ENCODE results near the gene PHLDB3. TPM values are rescaled to one million over a fixed set of nuclear protein-coding genes. Genes with fewer than 3 reads are reported as not detected.

The PHLDB3 gene
- total and polyA plus RNA-seq, 2 donors (not counting 3 experiments of a cell fraction or from before 2014, with no cell fraction given) = 5.5 to 12.0 TPM

DNA sequence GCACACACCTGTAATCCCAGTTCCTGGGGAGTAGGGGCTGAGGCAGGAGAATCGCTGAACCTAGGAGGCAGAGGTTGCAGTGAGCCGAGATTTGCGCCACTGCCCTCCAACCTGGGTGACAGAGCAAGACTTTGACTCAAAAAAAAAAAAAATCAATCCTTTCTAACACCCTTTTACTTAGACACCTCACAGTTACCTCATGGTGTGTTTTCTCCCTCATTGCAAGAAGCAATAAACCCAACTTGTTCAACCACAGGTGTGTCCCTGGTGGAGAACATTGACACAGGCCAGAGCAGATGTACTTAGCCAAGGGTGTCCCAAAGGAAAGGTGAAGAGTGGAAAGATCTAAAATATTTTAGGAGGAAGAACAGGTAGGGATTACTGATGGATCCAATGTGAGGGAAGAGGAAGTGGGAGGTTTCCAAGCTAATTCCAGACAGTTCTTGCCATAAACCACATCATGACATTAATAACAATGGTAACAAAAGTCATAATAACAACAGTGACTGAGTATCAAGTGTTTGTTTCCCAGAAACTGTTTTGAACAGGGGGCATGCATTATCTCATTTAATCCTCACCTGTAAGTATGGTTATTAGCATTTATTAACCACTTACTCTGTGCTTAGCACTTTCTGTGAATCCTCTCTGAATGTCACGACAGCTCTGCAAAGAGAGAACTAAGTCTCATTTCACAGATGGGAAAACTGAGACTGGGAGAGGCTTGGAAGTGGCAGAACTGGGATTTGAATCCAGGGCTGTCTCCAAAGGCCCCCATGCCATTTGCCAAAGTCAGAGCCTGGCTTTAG is 36.0 kb downstream of the PHLDB3 start:
- no peak overlapping the region for H3K9ac ChIP-seq (replicated peaks; ENCODE audit: extremely low read depth, insufficient read depth, low read length)
- TF ChIP-seq, protein P1, sequence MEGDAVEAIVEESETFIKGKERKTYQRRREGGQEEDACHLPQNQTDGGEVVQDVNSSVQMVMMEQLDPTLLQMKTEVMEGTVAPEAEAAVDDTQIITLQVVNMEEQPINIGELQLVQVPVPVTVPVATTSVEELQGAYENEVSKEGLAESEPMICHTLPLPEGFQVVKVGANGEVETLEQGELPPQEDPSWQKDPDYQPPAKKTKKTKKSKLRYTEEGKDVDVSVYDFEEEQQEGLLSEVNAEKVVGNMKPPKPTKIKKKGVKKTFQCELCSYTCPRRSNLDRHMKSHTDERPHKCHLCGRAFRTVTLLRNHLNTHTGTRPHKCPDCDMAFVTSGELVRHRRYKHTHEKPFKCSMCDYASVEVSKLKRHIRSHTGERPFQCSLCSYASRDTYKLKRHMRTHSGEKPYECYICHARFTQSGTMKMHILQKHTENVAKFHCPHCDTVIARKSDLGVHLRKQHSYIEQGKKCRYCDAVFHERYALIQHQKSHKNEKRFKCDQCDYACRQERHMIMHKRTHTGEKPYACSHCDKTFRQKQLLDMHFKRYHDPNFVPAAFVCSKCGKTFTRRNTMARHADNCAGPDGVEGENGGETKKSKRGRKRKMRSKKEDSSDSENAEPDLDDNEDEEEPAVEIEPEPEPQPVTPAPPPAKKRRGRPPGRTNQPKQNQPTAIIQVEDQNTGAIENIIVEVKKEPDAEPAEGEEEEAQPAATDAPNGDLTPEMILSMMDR (IDR thresholded peaks at IDR 0.05; ENCODE audit: extremely low read depth in 1 of 2, insufficient read depth in 1 of 2, low read depth in 1 of 2, low read length in 2 of 2) = no peak
- no peak for TF ChIP-seq JUN (IDR thresholded peaks at IDR 0.05; ENCODE audit: borderline replicate concordance, insufficient read depth, insufficient read length, low read depth)
- no peaks in the 10 kb centered on the region for H3K36me3 ChIP-seq (ENCODE audit: control insufficient read depth in 2 of 2, extremely low read depth in 1 of 2, insufficient read depth in 2 of 2, low read length in 2 of 2)
- no peak for DNase-seq (ENCODE audit: low read depth, low spot score)
- H4K20me1 ChIP-seq (replicated peaks; ENCODE audit: control insufficient read depth, extremely low read depth, insufficient read depth, low read length) = no peaks in the 10 kb centered on the region
- no peak overlapping the region for H3K4me3 ChIP-seq (replicated peaks in 1 of 3; ENCODE audit: insufficient read depth in 1 of 3, low read depth in 1 of 3, low read length in 3 of 3)
- no peaks in the 10 kb centered on the region for H3K79me2 ChIP-seq (ENCODE audit: control insufficient read depth, insufficient read depth, low read length)
- no peak for FAIRE-seq
- CTCF ChIA-PET = interaction anchor here (1.7 kb wide), 1 partner anchor 21 kb away, joined by 7 read pairs; no protein-coding TSS in a partner anchor
- dilution Hi-C loops (cut with MboI; ENCODE audit: extremely low pct_ligation_motif_present, low sequenced_read_pairs) (no loop called here), intact Hi-C loops (cut with micrococcal nuclease) (no loop called here)
- POLR2A ChIA-PET = no interaction called here
- H2AFZ ChIP-seq (ENCODE audit: low read depth, low read length) = no peak overlapping the region
- no peaks in the 10 kb centered on the region for H3K27me3 ChIP-seq (ENCODE audit: control insufficient read depth in 2 of 2, insufficient read depth in 2 of 2, low read length in 2 of 2)
- H3K27ac ChIP-seq (ENCODE audit: insufficient read depth, low read depth, low read length) = no peak overlapping the region
- H3K4me2 ChIP-seq (ENCODE audit: insufficient read depth, low read length) = no peak overlapping the region
- BruUV-seq (replicated peaks) = no TSS peak
- H3K4me1 ChIP-seq (ENCODE audit: control insufficient read depth, extremely low read depth, insufficient read depth, low read length) = peaks cover 23% of the 10 kb centered on the region
- H3K9me3 ChIP-seq (replicated peaks; ENCODE audit: control insufficient read depth, insufficient read depth, low read length) = no peaks in the 10 kb centered on the region
- H3K9me1 ChIP-seq (replicated peaks; ENCODE audit: control insufficient read depth, extremely low read depth, insufficient read depth, low read length) = no peaks in the 10 kb centered on the region

DNA sequence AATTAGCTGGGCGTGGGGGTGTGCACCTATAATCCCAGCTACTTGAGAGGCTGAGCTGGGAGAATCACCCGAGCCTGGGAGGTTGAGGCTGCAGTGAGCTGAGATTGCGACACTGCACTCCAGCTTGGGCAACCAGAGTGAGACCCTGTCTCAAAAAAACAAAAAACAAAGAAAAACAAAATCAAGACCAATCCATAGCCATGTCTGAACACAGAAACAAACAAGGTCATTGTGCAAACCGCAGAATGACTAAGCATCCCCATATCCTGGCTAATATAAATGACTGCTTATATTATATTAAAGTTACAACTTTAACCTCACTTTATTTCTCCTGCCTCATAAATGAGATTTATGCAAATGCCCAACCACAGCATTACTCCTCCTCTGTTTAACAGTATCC is 36.8 kb downstream of the PHLDB3 start:
- H3K9me3 ChIP-seq (replicated peaks; ENCODE audit: control insufficient read depth, insufficient read depth, low read length) = no peaks in the 10 kb centered on the region
- H3K9me1 ChIP-seq (replicated peaks; ENCODE audit: control insufficient read depth, extremely low read depth, insufficient read depth, low read length) = no peaks in the 10 kb centered on the region
- dilution Hi-C loops (cut with MboI; ENCODE audit: extremely low pct_ligation_motif_present, low sequenced_read_pairs) = no loop called here
- intact Hi-C loops (cut with micrococcal nuclease) = no loop called here
- no peaks in the 10 kb centered on the region for H3K27me3 ChIP-seq (ENCODE audit: control insufficient read depth in 2 of 2, insufficient read depth in 2 of 2, low read length in 2 of 2)
- H3K9ac ChIP-seq (replicated peaks; ENCODE audit: extremely low read depth, insufficient read depth, low read length) = no peak overlapping the region
- BruUV-seq (replicated peaks) = no TSS peak
- CTCF ChIA-PET = interaction anchor here (1.7 to 1.8 kb wide), 2 partner anchors 21 to 52 kb away, joined by 7 to 10 read pairs; no protein-coding TSS in a partner anchor
- DNase-seq (ENCODE audit: low read depth, low spot score) (peak; percentile 15), FAIRE-seq (peak; percentile 44)
- peak overlapping the region; percentile 31 for H3K4me2 ChIP-seq (ENCODE audit: insufficient read depth, low read length)
- peak overlapping the region; percentile 82 for H2AFZ ChIP-seq (ENCODE audit: low read depth, low read length)
- peak; percentile 30 for TF ChIP-seq FOS (IDR thresholded peaks at IDR 0.05; ENCODE audit: borderline replicate concordance, insufficient read depth, low read length)
- peak; percentile 3 for TF ChIP-seq JUN (IDR thresholded peaks at IDR 0.05; ENCODE audit: borderline replicate concordance, insufficient read depth, insufficient read length, low read depth)
- no peak for TF ChIP-seq POLR2AphosphoS5 (IDR thresholded peaks at IDR 0.05; ENCODE audit: insufficient read depth, low read depth, low read length)
- H3K4me3 ChIP-seq (replicated peaks in 1 of 3; ENCODE audit: insufficient read depth in 1 of 3, low read depth in 1 of 3, low read length in 3 of 3) = no peak overlapping the region
- POLR2A ChIA-PET = no interaction called here
- H3K79me2 ChIP-seq (ENCODE audit: control insufficient read depth, insufficient read depth, low read length) = no peaks in the 10 kb centered on the region
- H3K27ac ChIP-seq (ENCODE audit: insufficient read depth, low read depth, low read length) = peak overlapping the region; percentile 47
- no peaks in the 10 kb centered on the region for H3K36me3 ChIP-seq (ENCODE audit: control insufficient read depth in 2 of 2, extremely low read depth in 1 of 2, insufficient read depth in 2 of 2, low read length in 2 of 2)
- H4K20me1 ChIP-seq (replicated peaks; ENCODE audit: control insufficient read depth, extremely low read depth, insufficient read depth, low read length) = no peaks in the 10 kb centered on the region
- peaks cover 23% of the 10 kb centered on the region for H3K4me1 ChIP-seq (ENCODE audit: control insufficient read depth, extremely low read depth, insufficient read depth, low read length)
